IPS DF 6.9 (cell line): Measurements from ENCODE around the gene PLAGL1.
A peak's percentile ranks its signal among the peaks of the same experiment; 100 is the strongest.
"Not testable (repeated sequence)": the region's sequence is repeated elsewhere in the genome, so short reads cannot be mapped to it uniquely, and the experiment has no call there.

Experiments
- DNase-seq: peaks from one replicate; pipeline ENCODE4 v3.0.0-alpha.2; 2013; ENCODE audit warnings: low read depth, low spot score
- H3K27ac ChIP-seq: one replicate; pipeline ENCODE4 v1.5.1; 2013; ENCODE audit warnings: low read length, control low read depth
- H3K27me3 ChIP-seq: 2 replicates; pipeline ENCODE4 v1.6.1; 2013; ENCODE audit warnings: mild to moderate bottlenecking, low read length; ENCODE audit not compliant: control insufficient read depth, insufficient read depth
- H3K36me3 ChIP-seq: 2 replicates; pipeline ENCODE4 v1.6.1; 2013; ENCODE audit warnings: low read length; ENCODE audit not compliant: control insufficient read depth, insufficient read depth
- H3K4me1 ChIP-seq: 2 replicates; pipeline ENCODE4 v1.6.1; 2013; ENCODE audit warnings: low read length; ENCODE audit not compliant: control insufficient read depth, insufficient read depth
- H3K4me3 ChIP-seq: 2 replicates; pipeline ENCODE4 v1.5.1; 2013; ENCODE audit warnings: mild to moderate bottlenecking, low read length
- H3K9me3 ChIP-seq: 2 replicates; pipeline ENCODE4 v1.6.1; 2013; ENCODE audit warnings: low read length, inconsistent platforms; ENCODE audit not compliant: control insufficient read depth, insufficient read depth
- WGBS: extraction: QIAGEN DNeasy Blood & Tissue Kit; methylation state at CpG from one replicate; pipeline ENCODE4 v1.1.7; 2013; ENCODE audit warnings: mixed read lengths, missing lambda C conversion rate; ENCODE audit not compliant: insufficient read length, insufficient coverage; 5-methylcytosine and 5-hydroxymethylcytosine counted together

Gene PLAGL1

DNA sequence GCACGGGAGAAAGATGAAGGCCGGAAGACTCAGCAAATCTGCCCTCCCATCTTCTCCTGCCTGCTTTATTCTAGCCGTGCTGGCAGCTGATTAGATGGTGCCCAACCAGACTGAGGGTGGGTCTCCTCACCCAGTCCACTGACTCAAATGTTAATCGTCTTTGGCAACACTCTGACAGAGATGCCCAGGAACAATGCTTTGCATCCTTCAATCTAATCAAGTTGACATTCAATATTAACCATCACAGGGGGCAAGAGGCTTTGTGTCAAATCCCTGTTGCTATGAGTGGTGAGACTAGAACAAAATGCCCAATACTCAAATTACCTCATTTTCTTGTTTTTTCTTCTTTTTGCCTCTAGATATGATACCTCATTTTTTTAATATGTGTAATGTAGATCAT, 27.4 kb upstream of the PLAGL1 start:
- Histone ChIP-seq H3K36me3 (no peaks in the 10 kb centered on the region), H3K4me1 (no peaks in the 10 kb centered on the region), H3K27ac (no peak overlapping the region), H3K27me3 (no peaks in the 10 kb centered on the region), H3K9me3 (no peaks in the 10 kb centered on the region), H3K4me3 (no peak overlapping the region)
- DNase-seq: no peak
- WGBS: no CpG with 5 or more reads among the region's 4 CpGs

DNA sequence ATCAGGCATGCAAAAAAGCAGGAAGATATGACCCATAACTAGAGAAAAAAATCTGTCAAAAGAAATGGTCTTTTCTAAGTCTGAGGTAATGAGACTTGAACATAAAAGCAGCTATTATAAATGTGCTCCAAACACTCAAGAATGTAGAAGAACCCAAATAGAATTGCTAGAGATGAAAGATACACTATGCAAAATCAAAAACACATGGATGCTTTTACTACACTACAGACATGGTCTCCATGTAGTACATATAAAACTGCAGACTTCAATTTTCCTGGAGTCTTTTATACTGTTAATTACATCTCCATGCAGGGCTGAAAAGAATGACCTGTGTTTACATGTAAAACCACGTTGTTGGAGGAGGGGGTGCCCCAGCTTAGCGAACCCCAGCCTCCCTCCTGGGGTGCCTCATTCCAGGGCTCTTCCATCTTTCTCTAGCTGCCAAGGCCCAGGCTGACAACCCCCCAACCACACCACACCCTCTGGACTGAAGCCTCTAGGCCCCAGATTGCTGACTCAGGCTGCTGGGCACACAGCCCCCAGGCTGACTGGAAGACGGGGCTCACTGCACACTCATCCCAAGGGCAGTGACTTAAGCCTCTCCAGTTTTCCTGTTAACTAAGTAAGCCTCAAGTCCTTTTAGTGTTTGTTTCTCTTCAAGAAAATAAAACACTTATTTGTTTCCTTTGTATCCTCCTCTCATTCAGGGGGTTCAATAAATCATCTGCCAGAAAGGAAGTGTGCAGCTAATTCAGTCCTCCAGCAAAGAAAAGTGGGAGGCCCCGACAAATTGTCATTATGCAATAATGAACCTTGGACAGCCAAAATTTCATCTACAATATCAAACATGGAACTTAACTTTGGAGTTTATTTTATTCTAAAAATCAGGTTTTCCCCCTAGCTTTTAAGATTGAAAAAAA, 26.0 kb upstream of the PLAGL1 start:
- Histone ChIP-seq H3K9me3 (no peaks in the 10 kb centered on the region), H3K36me3 (no peaks in the 10 kb centered on the region), H3K4me1 (no peaks in the 10 kb centered on the region), H3K27me3 (no peaks in the 10 kb centered on the region), H3K4me3 (no peak overlapping the region), H3K27ac (no peak overlapping the region)
- whole genome bisulfite sequencing: no CpG with 5 or more reads among the region's 4 CpGs
- no peak for DNase-seq

DNA sequence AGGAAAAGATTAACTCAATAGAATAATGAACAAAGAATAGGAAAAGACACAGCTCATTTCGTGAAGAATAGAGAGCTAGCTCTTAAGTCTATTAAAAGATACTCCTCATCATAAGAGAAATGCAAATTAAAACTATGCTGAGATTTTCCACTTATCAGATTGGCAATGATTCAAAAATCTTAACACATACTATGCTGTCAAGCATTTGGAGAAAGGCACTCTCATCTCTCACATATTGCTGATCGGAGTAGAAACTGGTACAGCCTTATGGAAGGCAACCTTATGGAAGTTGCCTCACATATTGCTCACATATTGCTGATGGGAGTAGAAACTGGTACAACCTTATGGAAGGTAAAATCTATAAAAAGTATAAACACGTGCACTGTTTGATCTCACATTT, 21.4 kb upstream of the PLAGL1 start:
- Histone ChIP-seq H3K27ac (no peak overlapping the region), H3K4me3 (no peak overlapping the region), H3K9me3 (no peaks in the 10 kb centered on the region), H3K27me3 (no peaks in the 10 kb centered on the region), H3K4me1 (no peaks in the 10 kb centered on the region), H3K36me3 (no peaks in the 10 kb centered on the region)
- no peak for DNase-seq
- no CpG with 5 or more reads among the region's 3 CpGs for WGBS

DNA sequence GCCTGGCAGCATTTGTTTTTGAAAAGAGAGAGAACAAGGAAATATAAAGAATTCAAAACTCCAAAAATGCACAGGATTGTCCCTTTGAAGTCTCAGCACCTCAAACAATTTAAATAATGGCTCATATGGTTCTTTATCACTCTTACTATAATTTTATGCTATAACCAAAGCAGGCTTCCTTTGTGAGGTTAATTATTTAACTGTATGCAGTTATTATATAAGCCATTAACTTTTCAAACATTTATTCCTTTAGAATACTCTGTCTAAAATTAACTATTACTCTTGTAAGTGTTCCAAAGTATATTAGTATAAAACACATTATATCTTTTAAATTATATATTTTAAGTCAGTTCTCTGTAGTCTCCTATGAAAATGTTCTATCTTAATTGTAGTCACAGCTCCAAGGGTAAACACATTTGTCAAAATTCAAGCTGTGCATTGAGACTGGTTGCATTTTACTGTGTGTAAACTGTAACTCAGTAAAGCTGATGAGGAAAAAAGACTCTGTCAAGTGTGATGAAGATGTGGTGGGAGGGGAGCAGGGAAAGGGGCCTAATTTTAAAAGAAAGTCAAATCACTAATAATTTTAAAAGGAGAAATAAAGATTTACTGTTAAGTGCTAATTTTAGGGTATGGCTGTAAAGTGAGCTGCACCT, 20.0 kb upstream of the PLAGL1 start:
- Histone ChIP-seq H3K4me1 (no peaks in the 10 kb centered on the region), H3K4me3 (no peak overlapping the region), H3K27me3 (no peaks in the 10 kb centered on the region), H3K36me3 (no peaks in the 10 kb centered on the region), H3K27ac (no peak overlapping the region), H3K9me3 (no peaks in the 10 kb centered on the region)
- DNase-seq: no peak

DNA sequence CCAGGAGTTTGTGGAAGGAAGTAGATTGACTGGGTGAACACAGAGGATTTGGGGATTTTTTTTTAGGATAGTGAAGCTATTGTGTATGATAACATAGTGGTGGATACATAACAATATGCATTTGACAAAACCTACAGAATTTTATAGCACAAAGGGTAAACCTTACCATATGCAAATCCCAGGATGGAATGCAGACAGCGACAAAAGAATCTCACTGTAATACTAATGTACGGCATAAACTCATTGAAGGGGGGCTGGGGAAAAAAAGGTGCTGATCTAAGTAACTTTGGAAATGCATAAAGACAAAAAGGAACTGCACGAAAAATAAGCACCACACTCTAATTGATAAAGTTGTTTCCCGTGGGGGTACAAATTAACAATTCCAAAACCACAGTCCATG, 15.2 kb upstream of the PLAGL1 start:
- H3K4me3 ChIP-seq: no peak overlapping the region
- no peak for DNase-seq
- H3K27ac ChIP-seq: no peak overlapping the region
- H3K4me1 ChIP-seq: no peaks in the 10 kb centered on the region
- no peaks in the 10 kb centered on the region for H3K27me3 ChIP-seq
- H3K9me3 ChIP-seq: no peaks in the 10 kb centered on the region
- H3K36me3 ChIP-seq: no peaks in the 10 kb centered on the region
- WGBS: no CpG with 5 or more reads among the region's 4 CpGs

DNA sequence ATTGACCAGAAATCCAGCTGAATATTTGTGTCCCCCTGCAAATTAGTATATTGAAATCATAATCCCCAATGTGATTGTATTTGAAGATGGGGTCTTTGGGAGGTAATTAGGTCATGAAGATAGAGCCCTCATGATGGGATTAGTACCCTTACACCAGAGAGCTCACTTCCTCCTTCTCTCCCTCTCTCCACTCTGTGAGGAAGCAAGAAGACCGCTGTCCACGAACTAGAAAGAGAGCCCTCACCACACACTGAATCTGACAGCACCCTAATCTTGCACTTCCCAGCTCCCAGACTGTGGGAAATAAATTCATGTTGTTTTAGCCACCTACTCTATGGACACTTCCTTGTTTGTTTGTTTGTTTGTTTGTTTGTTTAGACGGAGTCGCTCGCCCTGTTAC, 11.9 kb upstream of the PLAGL1 start:
- Histone ChIP-seq H3K4me3 (no peak overlapping the region), H3K4me1 (no peaks in the 10 kb centered on the region), H3K9me3 (no peaks in the 10 kb centered on the region), H3K27ac (no peak overlapping the region), H3K36me3 (no peaks in the 10 kb centered on the region), H3K27me3 (no peaks in the 10 kb centered on the region; the same call in 1 of the 2 replicates)
- DNase-seq: no peak
- WGBS: no CpG with 5 or more reads among the region's 5 CpGs

DNA sequence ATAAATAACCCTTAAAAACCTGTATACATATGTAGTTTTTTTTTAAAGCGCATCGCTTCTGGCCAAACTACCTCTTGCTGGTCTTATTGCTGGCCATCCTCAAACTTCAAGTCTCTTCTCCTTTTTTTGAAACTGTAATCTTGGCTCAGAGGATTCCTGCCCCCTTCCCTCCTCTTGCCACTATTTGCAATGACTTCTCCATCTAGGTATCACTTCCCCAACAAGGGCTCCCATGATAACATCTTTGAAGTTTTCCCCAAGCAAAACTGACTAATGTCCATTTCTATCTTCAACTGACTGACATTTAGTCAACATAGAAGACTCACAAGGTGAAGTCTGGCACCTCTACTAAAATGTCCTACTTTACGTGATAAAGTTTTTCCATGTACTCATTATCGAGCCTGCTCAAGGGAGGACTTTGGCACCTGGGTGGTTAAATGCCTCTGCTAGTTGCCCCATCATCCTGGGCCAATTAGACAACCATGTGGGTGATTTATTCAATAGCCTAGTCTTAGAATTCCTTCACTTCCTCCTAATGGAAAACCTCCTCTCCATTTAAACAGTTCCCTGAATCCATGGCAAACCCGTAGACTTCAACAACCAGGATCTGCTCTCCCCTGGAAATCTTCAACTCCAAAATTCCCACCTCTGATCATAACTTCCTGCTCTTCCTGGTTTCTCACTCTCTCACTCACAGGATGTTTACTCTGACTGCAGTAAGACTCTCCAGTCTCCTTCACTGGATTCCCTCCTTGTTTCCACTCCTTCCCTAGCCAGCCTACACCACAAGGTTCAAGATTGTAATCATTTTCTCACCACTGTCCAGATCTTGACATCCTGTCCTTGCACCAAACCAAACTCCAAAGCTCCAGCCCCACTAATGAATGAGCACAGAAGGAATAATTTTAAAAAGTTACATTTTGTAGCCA, 9.4 kb upstream of the PLAGL1 start:
- no peaks in the 10 kb centered on the region for H3K9me3 ChIP-seq
- H3K27ac ChIP-seq: no peak overlapping the region
- no peaks in the 10 kb centered on the region; the same call in 1 of the 2 replicates for H3K27me3 ChIP-seq
- 100% methylated on average over 2 of the region's 5 CpGs for WGBS
- DNase-seq: no peak
- H3K36me3 ChIP-seq: no peaks in the 10 kb centered on the region
- no peaks in the 10 kb centered on the region for H3K4me1 ChIP-seq
- H3K4me3 ChIP-seq: no peak overlapping the region

DNA sequence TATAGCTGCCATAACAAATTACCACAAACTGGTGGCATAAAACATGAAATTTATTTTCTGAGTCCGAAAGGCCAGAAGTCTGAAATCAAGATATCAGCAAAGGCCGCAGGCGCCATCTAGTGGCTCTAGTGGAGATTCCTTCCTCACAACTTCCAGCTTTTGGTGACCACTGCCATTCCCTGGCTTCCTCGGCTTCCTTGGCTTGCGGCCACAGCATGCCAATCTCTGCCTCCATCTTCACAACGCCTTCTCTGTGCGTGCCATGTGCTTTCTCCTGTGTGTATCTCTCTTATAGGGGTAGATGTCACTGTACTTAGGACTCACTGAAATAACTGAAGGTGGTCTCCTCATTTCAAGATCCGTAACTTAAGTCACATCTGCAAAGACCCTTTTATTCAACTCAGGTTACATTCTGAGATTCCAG, 5.4 kb upstream of the PLAGL1 start:
- Histone ChIP-seq H3K4me3 (no peak overlapping the region), H3K4me1 (no peaks in the 10 kb centered on the region; the same call in 1 of the 2 replicates), H3K9me3 (no peaks in the 10 kb centered on the region), H3K27me3 (peaks cover 6% of the 10 kb centered on the region), H3K27ac (no peak overlapping the region), H3K36me3 (no peaks in the 10 kb centered on the region)
- DNase-seq: peak; percentile 75
- no CpG with 5 or more reads among the region's 8 CpGs for WGBS

DNA sequence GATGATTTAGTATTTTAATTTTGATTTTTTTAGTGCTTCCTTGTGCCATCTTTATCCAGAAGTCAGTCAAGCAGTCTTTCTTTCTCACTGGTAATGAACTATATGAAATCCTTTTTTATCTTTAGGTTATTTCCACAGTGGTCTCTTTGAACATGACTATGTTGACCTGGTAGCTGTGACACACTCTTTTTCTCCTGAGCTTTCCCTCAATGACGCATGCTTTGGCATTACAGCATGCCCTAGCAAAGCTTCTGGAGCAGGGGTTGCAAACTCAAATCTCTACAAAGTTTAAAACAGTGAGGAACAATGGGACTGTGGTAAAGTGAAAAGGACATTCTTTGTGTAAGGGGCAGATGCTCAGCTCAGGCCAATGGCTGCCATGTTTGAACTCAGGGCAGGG, 4.5 kb upstream of the PLAGL1 start:
- Histone ChIP-seq H3K27ac (no peak overlapping the region), H3K36me3 (no peaks in the 10 kb centered on the region), H3K9me3 (no peaks in the 10 kb centered on the region), H3K27me3 (peaks cover 12% of the 10 kb centered on the region), H3K4me3 (no peak overlapping the region), H3K4me1 (no peaks in the 10 kb centered on the region; the same call in 1 of the 2 replicates)
- DNase-seq: no peak
- no CpG with 5 or more reads among the region's 1 CpG for WGBS

DNA sequence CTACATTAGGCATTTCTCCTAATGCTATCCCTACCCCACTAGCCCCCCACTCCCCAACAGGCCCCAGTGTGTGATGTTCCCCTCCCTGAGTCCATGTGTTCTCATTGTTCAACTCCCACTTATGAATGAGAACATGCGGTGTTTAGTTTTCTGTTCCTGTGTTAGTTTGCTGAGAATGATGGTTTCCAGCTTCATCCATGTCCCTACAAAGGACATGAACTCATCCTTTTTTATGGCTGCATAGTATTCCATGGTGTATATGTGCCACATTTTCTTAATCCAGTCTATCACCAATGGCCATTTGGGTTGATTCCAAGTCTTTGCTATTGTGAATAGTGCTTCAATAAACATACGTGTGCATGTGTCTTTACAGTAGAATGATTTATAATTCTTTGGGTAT, 1.6 kb upstream of the PLAGL1 start:
- WGBS: no CpG with 5 or more reads among the region's 2 CpGs
- not testable (repeated sequence) for H3K4me1 ChIP-seq, H3K27ac ChIP-seq, H3K9me3 ChIP-seq, H3K4me3 ChIP-seq, DNase-seq, H3K36me3 ChIP-seq
- peaks cover 26% of the 10 kb centered on the region for H3K27me3 ChIP-seq
